GM04503 (cell line): Measurements from ENCODE around the gene RGS6.

Experiments used
- DNase-seq: peaks from one replicate; pipeline ENCODE4 v3.0.0-alpha.2; 2012; ENCODE audit warnings: low read depth

Gene RGS6

DNA sequence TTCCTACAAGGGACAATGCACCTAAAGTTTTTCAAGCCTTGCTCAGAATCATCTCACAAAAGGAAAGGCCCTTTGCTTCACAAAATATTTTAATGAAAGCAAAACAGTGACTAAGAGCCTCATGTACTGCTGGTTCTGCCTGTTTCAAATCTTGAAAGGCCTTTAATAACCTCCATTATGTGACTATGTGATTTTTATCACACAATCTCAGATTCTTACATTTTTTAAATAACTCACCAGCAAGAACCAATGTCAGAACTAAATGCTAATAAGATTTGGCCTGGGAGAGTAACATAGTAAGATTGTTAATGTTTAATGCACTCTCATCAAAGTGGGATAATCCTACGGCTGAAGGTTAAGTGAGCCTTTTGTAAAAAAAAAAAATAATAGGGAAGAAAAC lies 378.9 kb downstream of the RGS6 start:
- DNase-seq, result no peak

DNA sequence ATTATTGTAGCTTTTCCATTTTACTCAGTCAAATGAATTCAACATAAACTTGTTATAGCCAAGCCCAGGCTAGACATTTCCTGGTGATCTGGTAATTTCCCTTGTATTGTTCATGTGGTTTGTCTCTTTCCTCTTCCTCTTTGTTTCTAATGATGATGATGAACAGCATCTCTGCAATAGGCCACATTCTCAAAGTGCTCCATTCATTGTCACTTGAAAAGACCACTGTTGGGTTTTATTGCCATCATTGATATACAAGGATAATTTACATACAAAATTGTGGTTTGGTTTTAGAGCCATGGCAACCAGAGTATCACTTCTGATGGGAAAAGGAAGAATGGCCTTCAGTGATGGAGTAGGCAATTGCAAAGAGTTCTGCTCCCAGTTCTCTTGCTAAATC lies 379.3 kb downstream of the RGS6 start:
- DNase-seq, result no peak

DNA sequence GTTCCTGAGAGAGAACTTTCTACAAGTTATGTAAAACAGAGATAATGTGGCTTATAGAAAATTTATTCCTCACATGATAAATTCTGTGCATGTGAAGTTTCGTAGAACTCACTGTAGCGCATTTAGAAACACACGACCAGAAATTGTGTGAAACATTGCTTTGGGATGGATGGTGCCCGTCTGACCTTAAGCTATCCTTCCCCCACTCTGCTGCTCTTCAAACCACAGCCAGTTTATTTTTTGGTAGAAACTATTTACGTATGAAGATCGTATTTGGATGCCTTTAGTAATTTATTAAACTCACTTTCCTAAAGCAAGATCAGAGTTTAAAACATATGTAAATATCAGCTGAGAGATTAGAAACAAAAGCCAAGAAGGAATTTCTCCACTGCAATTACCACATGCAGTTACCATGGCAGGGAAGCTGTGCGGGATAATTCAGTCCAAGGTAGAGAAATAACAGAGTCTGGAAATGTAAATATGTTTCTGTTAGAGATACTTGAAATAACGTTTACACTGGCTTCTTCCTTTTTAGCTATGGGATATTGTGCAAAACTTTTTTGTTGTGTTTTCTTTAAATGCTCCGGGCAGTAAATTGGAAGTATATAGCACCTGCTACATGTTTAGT lies 382.7 kb downstream of the RGS6 start:
- DNase-seq, result no peak

DNA sequence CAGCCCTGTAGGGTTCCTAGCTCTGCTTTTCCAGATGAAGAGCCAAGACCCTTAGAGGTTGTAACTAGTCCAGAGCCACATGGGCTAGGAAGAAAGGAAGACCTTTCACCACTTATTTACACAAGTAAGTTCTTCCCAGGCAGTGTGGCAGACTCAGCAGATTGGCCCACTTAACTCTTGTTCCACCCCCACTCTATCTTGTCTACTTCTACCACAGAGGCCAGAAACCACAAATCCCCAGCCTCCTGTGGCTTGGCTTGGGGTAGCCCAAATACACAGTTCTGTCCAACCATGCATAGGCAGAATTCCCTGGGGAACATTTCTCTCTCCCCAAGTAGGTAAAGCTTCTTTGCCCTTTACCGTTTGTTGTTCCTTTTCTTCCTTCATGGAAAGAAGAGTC lies 383.5 kb downstream of the RGS6 start:
- DNase-seq, result no peak

DNA sequence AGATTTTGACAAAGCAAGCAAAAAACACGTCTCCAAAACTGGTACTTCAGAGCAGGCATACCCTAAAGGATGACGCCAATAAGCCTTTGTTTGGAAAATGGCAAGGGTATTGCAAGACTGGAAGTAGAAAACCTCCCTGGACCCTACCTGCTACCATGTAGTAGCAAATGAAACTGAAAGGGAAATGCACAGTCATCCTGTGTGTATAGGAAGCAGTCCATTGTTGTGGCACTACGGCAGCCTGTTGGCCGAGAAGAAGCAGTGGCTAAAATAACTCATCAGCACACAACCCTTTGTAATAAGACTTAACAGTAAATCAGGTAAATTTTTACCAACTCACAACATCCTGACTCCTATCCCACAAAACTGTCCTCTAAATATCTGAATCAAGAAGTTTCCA lies 386.4 kb downstream of the RGS6 start:
- DNase-seq, result no peak

DNA sequence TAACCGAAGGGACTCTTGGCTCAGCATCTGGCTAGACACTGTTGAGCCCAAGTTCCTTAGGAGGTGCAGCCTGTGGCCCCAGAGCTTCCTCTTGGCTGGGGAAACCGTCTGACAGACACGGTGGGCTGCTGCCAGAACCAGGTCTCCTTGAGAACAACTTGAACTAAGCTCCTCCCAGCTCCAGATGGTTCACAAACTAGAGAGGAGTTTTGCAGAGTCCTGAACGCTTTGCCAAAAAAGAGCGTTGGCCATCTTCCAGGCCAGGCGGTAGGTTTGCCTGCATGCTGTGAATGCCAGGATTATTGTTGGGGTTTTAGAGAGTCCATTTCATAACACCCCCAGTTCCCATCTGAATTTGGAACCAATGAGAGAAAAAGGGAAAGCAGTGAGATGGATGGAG lies 399.8 kb downstream of the RGS6 start:
- DNase-seq, result no peak

DNA sequence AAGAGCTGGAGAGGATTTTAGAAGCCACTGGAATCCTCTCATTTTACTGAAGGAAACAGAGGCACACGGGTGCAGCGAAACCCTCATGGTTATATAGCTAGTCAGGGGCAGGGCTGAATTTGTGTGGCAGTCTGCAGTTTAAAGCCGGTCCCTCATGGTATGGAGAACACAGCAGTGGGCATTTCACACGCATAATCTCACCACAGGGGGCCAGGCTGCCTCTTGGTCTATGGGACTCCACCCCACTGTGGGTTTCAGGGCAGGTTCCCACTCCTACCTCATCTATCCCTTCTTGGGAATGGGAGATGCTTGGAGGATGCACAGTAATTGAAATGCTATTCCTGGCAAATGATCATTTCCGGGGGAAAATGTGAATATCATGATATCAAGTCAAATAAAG lies 400.6 kb downstream of the RGS6 start:
- DNase-seq, result no peak

DNA sequence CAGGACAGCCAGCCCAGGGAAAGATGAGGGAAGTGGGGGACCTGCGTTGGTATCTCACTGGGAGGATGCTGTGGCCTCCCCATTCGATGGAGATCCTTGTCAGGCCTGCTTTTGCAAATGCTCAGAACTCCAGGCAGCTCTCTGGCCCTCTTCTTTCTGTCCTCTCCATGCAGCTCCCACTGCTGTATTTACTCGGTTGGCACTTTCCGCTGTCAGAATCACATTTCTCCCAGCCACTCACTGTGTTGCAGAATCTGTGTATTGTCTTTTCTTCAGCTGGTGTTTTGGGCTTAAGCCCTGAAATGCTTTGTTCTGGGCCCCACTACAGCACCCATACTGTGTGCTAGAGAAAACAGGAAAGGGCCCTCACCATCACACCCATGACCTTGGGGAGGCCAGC lies 401.1 kb downstream of the RGS6 start:
- DNase-seq, result no peak

DNA sequence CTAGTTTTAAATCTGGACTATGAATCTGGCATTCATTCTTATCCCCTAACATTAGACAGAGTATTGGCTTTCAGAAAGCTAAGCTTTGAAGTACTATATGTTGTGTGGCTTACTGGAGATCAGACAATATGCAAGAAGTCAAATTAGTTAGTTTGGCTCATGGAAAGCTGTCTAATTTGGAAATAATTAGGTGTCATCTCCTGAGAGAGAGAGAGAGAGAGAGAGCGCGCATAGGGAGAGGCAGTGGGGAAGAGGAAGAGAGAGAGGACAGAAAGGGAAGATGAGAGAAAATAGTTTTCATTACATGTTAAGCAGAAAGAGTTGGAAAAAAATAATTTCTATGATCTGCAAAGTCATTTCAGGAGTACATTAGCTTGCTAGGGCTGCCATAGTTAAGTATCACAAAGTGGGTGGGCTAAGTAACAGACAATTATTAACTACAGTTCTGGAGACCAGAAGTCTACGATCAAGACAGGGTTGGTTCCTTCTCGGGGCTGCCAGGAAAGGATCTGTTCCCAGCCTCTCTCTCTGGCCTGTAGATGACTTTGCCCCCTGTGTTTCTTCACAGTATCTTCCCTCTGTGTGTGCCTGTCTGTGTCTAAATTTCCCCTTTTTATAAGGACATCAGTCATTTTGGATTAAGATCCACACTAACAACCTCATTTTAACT lies 404.2 kb downstream of the RGS6 start:
- no peak for DNase-seq

DNA sequence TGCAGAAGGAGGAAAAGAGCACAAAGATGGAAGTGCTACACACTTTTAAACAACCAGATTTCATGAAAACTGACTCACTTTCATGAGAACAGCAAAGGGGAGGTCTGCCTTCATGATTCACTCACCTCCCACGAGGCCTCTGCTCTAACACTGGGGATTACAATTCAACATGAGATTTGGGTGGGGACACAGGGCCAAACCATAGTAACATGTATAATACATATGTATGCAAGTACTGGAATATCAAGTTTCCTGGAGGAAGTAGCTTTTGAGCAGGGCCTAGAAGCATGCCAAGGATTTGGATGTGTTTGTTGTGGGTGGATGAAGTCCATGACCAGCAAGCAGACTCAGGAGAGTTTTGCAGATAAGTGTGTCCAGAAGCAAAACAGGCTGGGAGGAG lies 409.0 kb downstream of the RGS6 start:
- DNase-seq, result no peak

DNA sequence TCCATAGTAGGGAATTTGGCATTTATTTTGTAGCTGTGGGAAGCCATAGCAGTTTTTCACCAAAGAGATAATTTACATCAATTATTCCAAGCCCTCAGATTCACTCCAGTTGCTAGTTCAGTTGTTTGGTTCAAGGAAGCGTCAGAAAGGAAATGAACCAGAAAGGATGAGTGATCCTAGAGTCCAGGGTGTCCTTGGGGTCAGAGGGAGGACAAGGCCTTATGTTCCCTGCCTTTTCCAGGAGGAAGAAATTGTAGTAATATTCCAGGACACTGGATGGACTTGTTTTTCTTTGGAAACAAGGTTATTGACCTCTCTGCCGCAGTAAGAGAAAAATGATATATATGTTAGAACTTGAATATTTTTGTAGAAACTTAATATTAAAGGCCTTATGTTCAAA lies 409.5 kb downstream of the RGS6 start:
- DNase-seq, result no peak

DNA sequence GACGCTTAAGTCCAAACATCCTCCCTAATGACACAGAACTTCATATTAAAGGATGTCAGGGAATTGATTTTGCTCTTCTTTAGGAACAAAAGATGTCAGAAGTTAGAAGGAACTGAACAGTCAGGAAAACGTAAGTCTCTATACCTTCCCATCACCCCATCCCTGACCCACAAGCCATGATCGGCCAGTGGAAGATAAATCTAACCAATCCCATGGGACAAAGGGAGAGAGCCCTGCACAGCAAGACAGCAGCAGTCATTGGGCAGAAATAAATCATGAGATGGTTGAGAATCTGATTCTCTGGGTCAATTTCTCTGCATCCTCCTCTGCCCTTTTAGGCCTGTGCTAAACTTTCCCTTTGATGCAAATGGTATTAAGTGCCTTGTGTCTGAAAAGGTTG lies 414.9 kb downstream of the RGS6 start:
- no peak for DNase-seq

DNA sequence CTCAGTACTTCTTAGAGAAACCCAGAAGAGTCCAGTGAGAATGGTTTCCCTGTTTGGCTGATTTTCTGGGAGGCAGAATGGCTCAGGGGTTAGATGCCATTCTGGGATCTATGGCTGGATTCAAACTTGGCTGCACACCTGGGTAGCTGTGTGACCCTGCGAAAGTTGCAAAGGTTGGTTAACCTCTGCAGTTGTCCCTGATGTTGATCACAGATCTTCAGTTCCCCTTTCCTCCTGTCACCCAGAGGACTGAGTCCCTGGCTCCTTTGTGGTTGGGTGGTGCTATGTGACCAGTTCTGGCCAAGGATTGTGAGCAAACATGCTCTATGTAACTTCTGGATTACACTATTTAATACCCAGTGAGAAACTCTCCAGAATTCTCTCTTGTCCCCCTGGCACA lies 418.0 kb downstream of the RGS6 start:
- no peak for DNase-seq

DNA sequence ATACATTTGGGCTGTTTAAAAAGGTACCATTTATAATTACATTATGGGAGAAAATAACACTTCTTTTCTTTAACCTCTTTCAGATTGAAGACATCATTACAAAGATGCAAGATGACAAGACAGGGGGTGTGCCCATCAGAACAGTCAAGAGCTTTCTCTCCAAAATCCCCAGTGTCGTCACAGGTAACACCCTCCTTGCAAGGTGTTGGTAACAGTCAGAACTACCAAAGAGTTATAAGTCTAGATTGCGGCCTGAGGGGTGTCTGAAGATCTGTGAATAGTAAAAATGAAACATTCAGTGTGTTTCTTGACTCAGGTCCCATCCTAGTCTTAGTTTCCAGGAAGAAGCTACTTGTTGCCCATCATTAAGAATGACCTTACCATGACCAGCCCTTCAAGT lies 419.8 kb downstream of the RGS6 start:
- no peak for DNase-seq

DNA sequence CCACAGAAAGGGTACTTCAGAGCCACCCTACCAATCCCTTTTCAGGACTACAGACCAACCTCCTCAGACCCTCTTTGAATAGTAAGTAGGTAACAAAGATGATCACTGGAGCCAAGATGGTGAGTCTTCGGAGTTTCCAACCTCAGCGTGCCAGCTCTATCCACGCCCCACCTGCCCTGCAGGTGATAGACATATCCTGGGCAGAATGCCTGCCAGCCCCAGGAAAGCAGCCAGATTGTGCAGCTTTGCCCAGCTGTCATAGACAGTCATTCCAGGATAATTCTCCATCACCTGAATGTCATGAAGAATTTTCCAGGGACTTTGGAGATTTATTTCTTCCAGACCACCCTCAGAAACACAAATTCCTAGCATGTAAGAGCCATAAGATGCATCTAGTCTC lies 434.4 kb downstream of the RGS6 start:
- DNase-seq, result no peak

DNA sequence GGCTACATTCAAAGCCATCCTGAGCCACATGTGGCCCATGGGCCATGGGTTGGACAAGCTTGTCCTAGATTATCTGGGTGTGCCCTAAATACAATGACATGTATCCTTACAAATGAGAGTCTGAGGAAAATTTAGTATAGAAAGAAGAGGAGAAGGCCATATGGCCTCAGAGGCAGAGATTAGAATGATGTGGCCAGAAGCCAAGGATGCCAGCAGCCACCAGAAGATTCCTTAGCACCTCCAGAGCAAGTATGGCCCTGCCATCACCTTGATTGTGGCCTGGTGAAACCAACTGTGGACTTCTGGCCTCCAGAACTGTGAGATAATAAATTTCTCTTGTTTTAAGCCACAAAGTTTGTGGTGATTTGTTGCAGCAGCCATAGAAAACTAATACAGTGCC lies 436.9 kb downstream of the RGS6 start:
- DNase-seq, result no peak

DNA sequence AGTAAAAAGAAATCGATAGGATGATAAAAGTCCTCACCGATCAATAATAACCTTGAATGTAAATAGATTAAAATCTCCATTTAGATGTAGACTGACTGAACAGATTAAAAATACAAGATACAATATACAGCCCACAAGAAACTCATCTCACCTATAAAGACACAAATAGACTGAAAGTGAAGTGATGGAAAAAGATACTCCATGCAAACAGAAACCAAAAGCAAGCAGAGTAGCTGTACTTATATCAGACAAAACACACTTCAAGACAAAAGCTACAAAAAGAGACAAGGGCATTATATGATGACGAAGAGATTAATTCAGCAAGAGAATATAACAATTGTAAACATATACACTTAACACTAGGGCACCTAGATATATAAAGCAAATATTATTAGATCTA lies 444.8 kb downstream of the RGS6 start:
- no peak for DNase-seq

DNA sequence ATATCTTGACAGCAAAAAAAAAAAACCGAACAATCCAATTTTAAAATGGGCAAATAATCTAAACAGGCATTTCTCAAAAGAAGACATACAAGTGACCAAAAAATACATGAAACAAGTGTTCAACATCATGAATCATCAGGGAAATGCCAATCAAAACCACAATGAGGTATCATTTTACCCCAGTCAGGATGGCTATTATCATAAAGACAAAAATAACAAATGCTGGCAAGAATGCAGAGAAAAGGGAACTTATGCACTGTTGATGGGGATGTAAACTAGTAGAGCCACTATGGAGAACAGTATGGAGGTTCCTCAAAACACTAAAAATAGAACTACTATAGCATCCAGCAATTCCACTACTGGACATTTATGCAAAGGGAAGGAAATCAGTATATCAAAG lies 448.2 kb downstream of the RGS6 start:
- no peak for DNase-seq

DNA sequence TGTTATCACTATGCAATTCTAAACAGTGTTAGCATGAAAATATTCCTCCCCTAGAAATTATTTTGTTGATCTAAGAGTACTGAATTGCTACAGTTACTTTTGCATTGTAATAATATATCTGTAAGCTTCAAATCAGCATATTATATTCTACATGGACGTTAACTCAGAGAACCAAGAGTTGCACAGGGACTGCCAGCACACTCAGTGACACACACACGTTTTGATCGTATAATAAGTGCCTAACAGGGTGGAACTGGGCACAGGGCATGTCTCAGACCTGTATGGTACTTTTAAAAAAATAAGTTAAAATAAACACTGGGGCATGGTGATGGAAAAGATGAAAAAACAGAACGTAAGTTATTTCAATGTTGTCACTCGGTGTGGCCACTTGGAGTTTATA lies 451.6 kb downstream of the RGS6 start:
- DNase-seq, result no peak

DNA sequence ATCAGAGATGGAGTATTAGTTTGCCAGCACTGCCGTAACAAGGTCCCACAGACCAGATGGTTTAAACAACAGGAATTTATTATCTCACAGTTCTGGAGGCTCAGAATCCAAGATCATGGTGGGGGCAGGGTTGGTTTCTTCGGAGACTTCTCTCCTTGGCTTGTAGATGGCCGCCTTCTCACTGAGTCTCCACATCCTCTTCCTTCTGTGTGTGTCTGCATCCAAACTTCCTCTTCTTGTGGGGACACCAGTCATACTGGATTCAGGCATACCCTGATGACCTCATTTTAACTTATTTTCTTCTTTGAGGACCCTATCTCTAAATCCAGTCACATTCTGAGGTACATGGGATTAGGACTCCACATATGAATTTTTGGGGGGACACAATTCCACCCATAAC lies 455.5 kb downstream of the RGS6 start:
- no peak for DNase-seq

DNA sequence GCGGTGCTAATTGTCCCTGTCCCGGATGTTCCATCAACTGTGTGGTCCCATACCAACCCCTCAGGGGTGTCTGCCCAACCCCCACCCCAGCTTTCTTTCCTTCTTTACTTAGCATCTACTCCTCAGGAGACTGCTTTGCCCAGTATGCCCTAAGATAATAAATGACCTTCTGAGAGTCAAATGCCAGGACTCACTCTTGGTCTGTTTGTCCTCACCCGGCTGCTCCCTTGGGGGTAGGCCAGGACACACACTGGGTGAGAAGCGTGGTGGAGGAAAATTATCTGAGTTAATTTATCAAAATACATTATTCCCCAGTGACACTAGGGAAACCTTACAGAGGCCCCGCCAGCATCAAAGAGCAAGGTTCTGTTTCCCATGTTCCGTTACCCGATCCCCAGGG lies 457.0 kb downstream of the RGS6 start:
- no peak for DNase-seq

DNA sequence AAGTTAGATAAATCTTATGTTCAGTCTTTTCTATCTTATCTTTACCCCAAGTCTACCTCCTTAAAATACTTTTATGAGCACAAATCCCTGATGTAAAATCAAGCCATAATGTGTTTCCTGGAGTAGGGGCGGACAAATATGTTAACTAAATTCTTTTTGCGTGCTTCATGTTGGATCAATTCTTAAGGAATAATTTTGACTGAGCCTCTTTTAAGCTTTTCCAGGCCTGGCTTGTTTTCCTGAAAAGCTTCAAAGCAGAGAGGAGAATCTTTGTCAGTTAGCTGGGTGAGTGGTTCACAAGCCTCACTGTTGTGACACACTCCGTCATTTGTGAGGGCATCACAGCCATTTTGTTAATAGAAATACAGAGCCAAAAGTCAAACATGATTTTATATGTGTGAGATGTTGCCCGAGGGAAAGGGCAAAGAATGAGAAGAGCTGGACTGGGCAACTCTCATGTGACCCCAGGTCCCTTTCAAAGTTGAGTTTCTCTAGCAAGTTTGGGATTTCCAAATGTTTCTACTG lies 468.9 kb downstream of the RGS6 start:
- no peak for DNase-seq

DNA sequence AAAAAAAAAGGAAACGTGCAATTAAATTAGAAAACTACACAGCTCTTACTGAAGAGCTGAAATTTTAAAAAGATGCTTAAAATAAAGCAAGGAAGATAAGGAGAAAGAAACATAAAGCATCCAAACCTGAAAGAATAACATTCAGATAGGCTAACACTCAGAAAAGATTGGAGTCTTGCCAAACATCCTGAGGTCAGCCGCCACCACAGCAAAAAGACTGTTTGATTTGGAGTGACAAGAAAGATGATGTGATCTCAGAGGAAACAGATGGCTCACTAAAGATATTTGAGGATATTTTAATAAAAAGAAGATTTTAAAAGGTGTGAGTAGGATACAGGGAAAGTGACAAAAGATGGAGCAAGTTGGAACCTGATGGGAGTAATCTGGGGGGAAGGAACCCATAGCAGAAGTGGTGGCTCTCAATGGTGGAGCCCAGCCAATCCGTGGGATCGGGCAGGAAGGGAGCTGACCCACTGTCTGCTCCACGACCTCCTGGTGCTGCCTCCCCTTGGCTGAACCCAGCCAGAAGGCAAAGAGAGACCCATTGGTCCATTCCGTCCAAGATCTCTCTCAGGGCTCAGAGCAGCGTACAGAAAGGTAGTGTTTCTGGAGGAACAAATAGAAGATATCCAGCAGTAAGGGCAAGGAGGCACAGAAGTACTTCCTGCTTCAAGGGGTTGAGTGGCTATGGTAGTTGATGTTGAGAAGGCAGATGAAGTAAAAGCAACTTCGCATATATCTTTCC lies 469.6 kb downstream of the RGS6 start:
- no peak for DNase-seq
